Activated CD4-positive, alpha-beta T cell treated with anti-CD3 and anti-CD28 coated beads for 48 hours (primary cell): ENCODE data around the gene MSL3.

Source experiments
- DNase-seq: peaks from one replicate; pipeline ENCODE4 v3.0.0-alpha.2; 2020

The MSL3 gene, protein sequence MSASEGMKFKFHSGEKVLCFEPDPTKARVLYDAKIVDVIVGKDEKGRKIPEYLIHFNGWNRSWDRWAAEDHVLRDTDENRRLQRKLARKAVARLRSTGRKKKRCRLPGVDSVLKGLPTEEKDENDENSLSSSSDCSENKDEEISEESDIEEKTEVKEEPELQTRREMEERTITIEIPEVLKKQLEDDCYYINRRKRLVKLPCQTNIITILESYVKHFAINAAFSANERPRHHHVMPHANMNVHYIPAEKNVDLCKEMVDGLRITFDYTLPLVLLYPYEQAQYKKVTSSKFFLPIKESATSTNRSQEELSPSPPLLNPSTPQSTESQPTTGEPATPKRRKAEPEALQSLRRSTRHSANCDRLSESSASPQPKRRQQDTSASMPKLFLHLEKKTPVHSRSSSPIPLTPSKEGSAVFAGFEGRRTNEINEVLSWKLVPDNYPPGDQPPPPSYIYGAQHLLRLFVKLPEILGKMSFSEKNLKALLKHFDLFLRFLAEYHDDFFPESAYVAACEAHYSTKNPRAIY

DNA sequence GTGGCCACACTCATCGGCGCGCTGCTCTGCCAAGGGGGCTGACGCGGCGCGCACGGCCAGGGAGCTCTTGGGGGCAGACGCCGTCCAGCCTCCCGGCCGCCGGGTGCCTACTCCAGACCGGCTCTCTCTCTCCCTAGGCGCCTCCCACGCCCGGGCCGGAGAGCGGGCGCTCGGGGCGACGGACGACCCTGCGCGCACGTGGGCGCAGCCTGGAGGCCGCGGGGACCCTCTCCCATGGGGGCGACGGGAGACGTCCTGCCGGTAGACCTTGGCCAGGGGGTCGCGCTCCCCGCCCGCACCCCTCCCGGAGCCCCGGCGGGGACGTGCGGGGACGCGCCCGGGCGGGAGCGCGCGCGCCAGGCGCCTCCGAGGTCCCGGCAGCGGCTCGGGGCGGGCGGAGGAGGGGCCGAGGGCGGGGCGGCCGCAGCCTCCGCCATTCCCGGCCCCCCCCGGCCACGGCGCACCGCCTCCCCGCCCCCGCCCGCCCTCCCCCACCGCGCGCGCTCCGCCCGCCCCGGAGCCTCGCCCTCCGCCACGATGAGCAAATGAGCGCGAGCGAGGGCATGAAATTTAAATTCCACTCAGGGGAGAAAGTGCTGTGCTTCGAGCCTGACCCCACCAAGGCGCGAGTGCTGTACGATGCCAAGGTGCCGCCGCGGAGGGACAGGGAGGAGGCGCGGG, at the start of gene MSL3:
MSL3 (plus strand) TSS at position 519 of the 681 bp plus-strand sequence; CDS start at position 546, 27 bp downstream.
- peak; percentile 55 for DNase-seq

DNA sequence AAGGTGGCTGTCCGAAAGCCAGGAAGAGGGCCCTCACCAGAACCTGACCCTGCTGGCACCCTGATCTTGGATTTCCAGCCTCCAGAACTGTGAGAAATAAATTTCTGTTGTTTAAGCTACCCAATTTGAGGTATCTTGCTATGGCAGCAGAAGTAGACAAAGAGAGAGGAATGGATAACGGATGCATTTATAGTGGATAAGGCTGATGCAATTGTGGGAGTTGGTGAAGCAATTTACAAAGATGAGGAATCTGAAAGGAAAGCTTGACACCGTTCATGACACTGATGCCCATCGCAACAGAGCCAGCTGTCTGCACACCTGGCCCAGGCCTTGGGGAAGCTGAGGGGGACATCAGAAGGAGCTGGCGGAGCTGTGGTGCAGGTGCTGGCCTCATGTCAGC, 35.7 kb upstream of the MSL3 start:
- no peak for DNase-seq

DNA sequence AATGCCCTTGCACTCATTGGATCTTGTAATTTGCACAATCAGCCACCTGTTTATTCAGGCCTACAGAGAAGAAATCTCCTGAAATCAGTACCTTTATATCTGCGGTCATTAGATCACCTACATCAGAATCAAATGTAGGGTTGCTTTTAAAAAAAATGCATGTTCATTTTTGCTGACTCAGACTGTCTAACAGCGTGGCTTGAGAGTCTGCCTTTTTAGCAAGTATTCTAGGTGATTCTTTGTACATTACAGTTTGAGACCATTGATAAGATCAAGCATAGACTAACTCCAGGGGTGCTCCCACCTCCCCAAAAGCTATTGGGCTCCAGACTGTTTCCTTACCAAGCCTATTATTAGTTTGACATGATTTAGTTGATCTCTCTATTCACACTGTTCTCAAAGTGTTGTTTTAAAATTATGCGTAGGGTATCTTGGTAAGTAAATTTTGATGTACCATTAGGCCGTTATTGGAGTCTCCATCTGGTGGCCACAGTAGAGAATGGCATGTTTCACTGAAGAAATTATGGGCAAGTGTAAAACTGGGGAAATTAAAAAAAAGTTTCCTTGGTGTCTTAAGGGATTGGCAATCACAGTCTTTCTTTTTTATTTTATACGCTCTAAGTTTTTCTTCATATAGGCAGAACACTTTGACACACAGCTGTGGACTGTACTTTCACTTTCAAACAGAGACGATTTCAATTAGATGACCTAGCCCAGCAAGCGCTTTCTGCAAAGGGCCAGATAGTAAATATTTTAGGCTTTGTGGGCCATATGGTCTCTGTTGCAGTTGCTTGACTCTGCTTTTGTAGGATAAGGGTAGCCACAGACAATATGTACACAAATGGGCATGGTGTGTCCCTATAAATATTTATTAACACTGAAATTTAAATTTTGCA, 33.7 kb upstream of the MSL3 start:
- peak; percentile 9 for DNase-seq

DNA sequence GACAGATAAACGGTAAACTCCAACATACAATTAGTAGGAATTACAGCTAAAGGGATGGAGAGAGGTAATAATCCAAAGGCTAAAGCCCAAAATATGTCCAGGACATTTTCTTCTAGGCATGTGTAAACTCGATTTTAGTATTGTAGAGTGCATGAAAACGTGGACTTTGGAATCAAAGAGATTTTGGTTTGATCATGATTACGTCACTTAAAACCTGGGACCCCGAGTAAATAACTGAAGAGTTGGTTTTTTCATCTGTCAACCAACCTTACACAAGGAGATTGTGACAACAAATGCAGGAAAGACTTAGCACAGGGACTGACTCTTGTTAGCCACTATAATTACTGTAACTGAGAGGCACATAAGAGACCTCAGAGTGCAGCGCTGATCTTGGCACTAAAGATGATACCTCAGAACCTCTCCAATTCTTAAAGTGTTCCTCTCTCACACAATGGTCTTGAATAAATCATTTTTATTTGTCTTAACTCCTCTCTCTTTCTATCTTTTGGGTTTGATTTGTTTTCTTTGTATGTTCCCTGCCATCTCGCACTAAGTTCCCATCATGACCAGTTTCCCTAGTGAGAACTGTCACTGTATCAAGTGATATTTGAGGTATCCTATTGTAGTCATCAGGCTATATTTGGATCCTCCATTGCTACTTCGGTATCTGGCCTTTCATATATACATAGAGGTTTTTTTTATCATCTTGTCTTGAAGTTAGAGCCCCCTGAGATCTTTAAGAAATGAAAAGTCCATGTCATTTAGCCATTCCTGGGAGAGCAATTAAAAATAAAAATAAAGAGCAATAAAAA, 32.2 kb upstream of the MSL3 start:
- no peak for DNase-seq

DNA sequence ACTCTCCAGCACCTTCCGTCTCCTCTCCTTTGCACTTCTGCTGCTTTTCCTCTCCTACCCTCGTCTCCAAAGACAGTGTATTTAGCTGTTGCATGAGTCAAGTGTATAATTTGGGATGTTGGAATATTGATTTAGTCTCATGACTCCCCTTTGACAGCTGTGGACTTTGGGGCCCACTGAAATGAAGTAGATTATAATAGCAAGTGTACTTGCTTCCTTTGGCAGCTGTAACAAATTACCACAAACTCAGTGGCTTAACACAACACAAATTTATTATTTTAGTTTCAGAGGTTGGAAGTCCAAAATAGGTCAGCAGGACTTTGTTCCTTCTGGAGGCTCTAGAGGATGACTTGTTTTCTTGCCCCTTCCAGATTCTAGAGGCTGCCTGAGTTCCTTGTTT, 29.5 kb upstream of the MSL3 start:
- DNase-seq = no peak

DNA sequence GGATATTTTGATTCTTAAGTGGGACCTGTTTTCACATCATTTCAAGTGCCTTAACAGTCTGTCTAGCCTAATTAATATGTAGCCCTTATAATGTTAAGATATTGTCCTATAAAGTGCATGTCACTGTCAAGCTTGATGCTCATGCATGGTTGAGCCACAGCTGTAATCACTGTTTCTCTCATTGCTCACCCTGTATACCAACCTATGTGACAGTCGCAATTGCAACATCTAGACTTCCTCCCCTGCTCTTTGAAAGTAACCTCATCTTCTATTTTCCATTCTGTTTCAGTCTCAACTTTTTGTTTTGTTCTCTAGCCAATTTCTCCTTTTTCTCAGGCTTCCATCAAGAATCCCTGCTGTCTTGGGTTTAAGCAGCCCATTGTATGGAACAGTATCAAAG, 24.4 kb upstream of the MSL3 start:
- no peak for DNase-seq

DNA sequence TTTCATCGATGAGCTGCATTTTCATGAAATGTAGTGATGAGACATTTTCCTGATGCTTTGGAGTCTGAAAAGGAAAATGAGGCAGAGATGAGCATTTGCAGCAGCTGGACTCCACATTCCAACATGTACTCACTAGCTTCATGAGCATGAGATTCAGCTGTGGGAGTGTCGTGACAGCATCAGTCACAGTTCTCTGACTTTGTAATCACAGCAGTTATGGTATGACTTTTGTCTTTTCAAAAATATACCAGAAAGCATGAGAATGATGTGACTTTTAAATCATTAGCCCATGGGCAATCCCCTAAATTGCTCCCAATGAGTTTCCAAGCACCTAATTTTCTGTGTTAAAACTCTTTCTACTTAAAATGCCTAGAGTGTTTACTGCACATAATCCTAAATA, 18.3 kb upstream of the MSL3 start:
- DNase-seq = no peak

DNA sequence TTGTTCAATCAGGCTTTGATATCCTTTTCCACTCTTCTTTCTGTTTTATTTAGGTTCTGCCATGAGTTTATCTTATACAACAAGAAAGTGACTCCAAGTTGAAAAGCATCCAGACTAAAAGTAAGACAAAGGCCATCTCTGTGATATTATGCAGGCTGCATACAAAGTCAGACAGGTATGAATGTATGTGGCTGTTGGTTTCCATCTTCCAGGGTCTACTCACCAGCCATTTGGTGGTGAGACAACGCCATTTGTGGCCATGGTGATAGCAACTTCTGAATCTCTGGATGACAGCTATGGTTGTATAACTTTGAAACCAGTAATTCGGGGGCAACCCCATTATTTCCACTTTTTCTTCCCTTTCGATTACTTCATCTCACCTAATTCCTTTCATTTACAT, 17.2 kb upstream of the MSL3 start:
- no peak for DNase-seq

DNA sequence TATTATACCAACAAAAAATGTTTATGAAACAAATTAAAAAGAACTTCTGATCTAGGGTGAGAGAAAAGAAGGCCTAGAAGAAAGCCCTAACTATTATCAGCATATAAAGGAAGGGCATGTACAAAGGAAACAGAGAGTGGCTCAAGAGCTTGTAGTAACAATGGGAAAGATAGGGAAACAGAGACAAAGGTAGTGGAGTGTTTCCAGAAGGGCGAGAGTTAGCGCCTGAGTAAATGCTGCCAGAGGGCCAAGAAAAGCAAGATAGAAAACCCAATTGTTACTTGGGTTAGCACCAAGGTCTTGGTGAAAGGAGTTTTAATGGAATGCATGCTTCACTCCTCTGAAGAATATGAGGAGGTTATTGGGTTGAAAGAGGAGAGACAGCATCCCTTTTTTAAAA, 16.5 kb upstream of the MSL3 start:
- no peak for DNase-seq

DNA sequence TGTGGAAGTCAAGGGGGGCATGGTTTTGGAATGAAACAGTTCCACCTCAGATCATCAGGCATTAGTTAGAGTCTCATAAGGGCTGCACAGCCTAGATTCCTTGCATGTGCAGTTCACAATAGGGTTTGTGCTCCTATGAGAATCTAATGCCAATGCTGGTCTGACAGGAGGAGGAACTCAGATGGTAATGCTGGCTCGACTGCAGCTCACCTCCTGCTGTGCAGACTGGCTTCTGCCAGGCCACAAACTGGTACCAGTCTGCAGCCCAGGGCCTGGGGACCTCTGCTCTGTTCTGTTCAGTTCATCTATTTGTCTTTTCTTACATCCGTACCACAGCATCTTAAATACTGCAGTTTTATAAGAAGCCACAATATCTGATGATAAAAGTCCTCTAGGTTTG, 12.2 kb upstream of the MSL3 start:
- no peak for DNase-seq

DNA sequence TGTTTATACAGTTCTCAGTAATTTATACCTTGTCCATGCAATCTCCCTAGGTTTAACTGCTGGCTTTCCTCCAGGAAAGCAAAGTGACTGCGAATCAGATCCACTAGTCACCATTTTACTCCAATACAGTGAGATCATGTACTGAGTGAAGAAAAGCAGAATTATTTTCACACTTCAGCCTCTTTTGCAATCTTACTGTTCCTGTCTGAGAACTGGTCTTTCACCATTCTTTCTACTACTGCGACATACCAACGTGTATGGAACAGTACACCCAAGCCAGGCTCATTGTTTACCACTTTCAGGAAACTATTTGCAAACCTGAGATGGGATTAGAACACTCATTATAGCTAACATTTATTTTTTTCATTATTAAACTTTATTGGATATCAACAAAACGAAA, 8.0 kb upstream of the MSL3 start:
- DNase-seq = no peak

DNA sequence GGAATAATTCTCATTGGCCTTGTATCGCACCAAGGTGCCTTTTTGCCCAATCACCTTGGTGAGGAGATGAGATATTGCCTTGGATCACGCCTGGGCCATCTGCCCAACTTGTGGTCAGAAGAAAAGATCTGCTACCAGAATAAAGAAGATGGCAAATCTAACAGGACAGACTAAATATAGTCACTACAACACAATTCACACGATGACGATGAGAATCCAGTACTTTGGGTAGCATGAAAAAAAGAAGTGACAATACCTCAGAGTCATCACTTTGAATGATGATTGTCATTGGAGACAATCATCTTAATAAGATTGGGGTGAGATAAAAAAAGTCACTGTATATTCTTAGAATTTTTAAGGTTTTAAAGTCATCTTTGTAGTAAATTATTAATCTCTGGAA, 7.3 kb upstream of the MSL3 start:
- no peak for DNase-seq

DNA sequence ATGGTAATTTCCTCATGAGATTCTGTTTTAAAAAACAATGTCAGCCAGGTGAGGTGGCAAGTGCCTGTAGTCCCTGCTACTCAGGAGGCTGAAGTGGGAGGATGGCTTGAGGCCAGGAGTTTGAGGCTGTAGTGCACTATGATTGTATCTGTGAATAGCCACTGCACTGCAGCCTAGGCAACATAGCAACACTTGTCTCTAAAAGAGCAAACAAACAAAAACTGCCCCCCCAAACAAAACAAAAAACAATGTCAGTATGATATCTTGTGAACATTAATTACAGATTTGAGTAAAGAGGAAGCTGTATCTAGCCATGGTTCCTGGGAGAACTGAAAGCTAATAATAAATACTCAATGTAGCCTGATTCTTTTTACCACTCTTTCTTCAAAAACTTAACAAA, 6.8 kb upstream of the MSL3 start:
- no peak for DNase-seq

DNA sequence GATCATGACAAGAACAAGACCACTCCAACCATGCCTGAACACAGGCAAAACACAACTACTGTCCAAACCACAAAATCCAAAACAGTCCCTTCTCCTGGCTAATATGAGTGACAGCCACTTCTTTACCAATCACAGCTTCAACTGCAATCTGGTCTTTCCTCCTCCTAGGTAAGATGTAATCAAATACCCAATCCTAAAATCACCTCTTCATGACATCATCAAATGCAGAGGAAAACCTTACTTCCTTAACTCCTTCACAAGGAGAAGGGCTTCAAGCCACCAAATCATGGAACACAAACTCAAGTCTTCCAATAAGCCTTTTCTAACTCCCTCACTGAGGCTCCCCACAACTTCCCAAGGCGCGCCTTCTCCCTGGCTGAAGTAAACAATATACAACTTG, 4.4 kb upstream of the MSL3 start:
- no peak for DNase-seq

DNA sequence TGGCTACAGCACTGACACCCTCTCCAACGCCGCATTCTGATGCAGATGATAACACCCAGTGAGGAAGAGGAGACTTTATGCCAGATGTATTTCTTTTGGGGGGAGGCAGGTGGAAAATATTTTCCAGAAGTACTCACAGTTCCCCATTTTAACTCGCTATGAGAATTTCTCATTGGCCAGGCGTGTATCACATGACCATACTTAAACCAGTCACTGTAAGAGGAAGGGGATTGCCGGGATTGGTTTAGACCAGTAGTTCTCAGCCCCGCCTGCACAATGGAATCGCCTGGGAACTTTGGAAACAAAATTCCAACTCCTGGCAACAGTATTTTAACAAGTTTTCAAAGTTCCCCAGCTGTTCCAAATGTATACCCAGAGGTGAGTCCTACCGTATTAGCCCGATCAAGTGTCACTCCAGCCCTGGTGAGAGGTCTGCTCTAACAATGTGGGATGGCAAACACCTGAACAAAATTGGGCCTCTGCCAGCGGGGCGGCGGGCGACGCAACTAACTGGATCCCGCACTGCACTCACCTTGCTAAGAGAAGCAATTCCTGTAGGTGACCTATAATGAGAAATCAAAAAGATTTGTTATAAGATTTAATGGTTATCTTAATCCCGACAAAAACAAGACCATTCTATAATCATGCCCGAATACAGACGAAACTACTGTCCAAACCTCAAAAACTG, 2.9 kb upstream of the MSL3 start:
- DNase-seq = no peak

DNA sequence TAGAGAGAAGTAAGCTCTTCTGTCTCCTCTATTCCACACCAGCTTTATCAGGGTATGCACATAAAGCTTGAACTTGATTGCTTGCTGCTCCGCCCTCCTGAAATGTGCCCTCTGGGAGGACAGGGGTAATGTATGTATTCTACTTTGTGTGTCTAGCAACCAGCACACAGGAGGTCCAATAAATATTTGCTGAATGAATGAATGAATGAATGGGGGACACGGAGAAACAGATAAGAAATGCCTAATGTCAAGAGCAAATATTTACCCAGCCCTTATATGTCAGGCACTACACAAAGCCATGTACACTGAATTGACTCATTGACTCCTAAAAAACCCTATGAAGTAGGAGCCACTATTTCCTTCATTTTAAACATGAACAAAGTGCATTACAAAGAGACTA, 2.3 kb upstream of the MSL3 start:
- DNase-seq = no peak

DNA sequence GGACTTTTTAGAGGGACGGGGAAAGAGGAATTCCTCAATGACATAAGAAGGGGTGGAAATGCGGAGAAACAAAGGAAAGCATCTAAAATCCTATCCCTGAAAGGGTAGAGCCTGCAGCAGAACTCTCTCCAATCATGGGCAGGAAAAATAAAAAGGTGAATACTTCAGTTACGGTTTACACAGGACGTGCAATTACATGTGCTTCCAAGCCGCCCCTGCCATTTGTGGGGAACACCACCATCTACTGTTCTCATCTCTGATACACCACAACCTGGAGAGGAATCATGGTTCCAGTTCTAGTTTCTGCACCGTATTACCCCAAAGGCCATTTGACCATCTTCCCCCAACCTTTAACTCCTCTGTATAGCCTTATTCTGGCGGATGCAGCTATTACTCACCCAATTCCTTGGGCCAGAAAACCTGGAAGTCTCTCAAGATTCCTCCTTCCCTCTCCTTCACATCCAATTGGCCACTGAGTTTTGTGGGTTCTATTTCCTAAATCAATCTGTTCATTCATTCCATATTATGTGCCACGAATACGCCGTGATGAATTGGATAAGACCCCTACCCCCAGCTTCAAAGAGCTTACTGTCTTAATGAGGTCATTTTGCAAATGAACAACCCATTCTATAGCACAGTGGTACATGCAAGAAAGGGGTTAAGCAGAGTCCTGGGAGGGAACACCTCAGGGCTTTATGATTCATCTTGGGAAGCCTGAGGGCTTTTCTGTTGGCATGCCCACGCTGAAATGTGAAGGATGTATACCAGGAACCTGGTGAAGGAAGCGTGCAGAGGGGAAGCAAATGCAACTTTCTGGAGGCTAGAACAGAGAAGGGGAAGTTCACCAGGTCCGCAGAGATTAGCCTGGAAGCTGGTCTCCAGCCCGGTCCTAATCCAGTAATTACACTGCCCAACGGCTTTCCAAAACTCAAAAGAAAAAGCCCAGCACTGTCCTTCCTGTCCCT, 1.4 kb upstream of the MSL3 start:
- no peak for DNase-seq

DNA sequence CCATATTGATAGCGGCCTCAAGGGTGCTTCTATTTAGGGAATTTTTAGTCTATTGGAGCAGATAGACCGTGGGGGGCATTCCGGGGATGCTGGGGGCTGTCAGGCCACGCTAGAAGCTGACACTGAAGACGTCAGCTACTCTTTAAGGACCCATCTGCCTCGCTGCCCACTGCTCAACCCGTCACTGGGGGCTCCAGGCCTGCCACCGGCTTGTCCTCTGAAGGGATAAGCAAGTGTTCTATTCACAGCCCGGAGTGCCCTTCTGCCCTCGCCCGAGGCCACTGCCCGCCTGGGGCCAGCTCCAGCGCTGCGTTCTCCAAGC, 679 bp upstream of the MSL3 start:
- no peak for DNase-seq

DNA sequence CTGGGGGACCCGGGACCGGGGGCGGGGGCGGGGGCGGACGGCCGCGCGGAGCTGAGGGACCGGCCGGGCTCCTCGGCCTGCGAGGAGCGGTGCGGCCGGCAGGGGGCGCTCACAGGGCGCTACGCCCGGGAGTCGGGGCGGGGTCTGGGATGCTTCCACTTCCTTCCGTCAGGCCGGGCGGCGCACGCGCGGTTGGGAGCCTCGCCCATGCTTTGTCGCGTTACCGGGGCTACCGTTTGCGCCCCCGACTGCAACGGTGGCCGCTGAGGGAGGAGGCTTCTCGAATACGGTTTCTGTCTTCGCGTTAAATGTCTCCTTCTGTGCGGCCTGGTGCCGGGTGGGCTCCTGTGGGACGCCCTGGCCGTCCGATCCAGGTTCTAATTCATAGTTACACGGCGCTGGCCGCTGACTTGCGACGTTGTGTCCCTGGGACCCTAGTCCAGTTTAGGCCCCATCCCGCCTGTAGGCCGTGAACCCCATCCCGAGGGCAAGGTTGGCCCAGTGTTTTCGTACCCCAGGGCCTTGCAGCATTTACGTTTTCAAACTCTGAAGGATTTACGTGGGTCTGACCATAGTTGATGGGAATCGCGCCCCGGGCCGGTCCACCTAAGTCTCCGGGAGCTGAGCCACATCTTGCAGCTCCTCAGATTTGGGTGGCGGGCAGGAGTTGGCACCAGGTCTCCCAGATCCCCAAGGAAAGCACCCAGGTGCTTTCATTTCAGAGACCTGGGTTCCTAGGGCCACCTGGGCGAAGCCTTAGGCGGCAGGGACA, 549 bp downstream of the MSL3 start:
- peak; percentile 90 for DNase-seq

DNA sequence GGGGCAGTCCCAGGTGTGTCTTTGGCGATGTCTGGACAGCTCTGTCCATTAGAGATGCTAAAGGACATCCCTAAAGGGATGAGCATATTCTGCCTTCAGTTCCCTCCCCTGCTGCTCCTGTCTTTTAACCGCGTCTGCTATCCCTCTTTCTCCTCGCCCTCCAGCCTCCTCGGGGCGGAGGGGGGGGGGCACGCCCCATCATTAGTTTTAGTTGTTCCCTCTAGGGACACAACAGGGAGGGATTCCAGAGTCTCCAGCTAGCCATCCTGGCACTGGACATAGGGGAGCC, 1.1 kb downstream of the MSL3 start:
- DNase-seq = no peak
